Sigmoid colon (tissue), 7 donors: ENCODE results near the gene SUPT6H. TPM values are rescaled to one million over a fixed set of nuclear protein-coding genes. Genes with fewer than 3 reads are reported as not detected.

Source experiments
- DNase-seq: peaks from one replicate; pipeline ENCODE4 v3.0.0-alpha.2; 2019
- H3K27ac ChIP-seq, 4 donors: fragments of 200-600 bp; sonication (generic); one replicate each; pipeline ENCODE4 v1.5.1; 2016 to 2019; ENCODE audit warnings: mild to moderate bottlenecking in 1 of 4
- H3K27me3 ChIP-seq, 3 donors: fragments of 200-600 bp; sonication (generic); one replicate each; pipeline ENCODE4 v1.5.1; 2019; ENCODE audit warnings: mild to moderate bottlenecking in 1 of 3
- H3K36me3 ChIP-seq, 4 donors: fragments of 200-600 bp; sonication (generic); one replicate each; pipeline ENCODE4 v1.5.1; 2016 to 2019
- H3K4me1 ChIP-seq, 4 donors: fragments of 200-600 bp; sonication (generic); one replicate each; pipeline ENCODE4 v1.5.1; 2017 to 2019
- H3K4me3 ChIP-seq, 4 donors: fragments of 200-600 bp; sonication (generic); one replicate each; pipeline ENCODE4 v1.5.1; 2017 to 2019; ENCODE audit warnings: mild to moderate bottlenecking in 2 of 4, moderate library complexity in 1 of 4
- H3K9me3 ChIP-seq, 4 donors: fragments of 200-600 bp in 3 of 4; sonication (generic) in 3 of 4; one replicate each; pipeline versions ENCODE4 v1.5.1 to v1.6.1; 2013 to 2019
- EP300 ChIP-seq, 4 donors: sonication (generic); formaldehyde crosslinking; IDR thresholded peaks; one replicate each; pipeline ENCODE4 v1.6.1; 2017; ENCODE audit warnings: antibody characterized with exemption in 4 of 4
- POLR2A ChIP-seq, 2 donors: fragments of 450-650 bp; IDR thresholded peaks; one replicate each; pipeline ENCODE4 v1.6.1; 2016; ENCODE audit warnings: antibody characterized with exemption in 2 of 2, mild to moderate bottlenecking in 2 of 2, moderate library complexity in 2 of 2
- POLR2AphosphoS5 ChIP-seq, 4 donors: sonication (generic); formaldehyde crosslinking; IDR thresholded peaks; one replicate each; pipeline ENCODE4 v1.6.1; 2017; ENCODE audit warnings: antibody characterized with exemption in 4 of 4
- WGBS, 2 donors: extraction: QIAGEN DNeasy Blood & Tissue Kit; methylation state at CpG; one replicate each; pipeline ENCODE4 v1.1.7; 2013; 5-methylcytosine and 5-hydroxymethylcytosine counted together
- intact Hi-C: fragments of 100-400 bp; cut with DNase I; formaldehyde crosslinking; loops from one replicate; pipeline ENCODE4 v1.15.1; 2023
- polyA plus RNA-seq, 3 donors: library from polyadenylated mRNA; stranded (reverse); fragments of 200-250 nt; gene quantifications; one replicate each; pipeline ENCODE4 v1.2.3, GENCODE V29; 2013
- total RNA-seq, 4 donors: library from RNA; depleted of rRNA; stranded (reverse); fragments of >200 nt; gene quantifications; one replicate each; pipeline ENCODE4 v1.1.0, GENCODE V29; 2016
- TF ChIP-seq, protein P1 (sequence below), 4 experiments: fragments of 450-650 bp in 3 of 4; fragments of 200-600 bp in 1 of 4; IDR thresholded peaks; one replicate each; pipeline ENCODE4 v1.5.1; 2016 to 2019; ENCODE audit warnings: antibody characterized with exemption in 4 of 4, mild to moderate bottlenecking in 3 of 4, moderate library complexity in 2 of 4
- donor health status: healthy with polysubstance abuse.
- donor health status: Bipolar disorder and iron deficiency.
- donor health status: healthy.

SUPT6H gene
- total and polyA plus RNA-seq, 7 donors: 12.0 to 75.6 (median 49.0) TPM

GRCh38 chr17:28675490-28675889 is 13.5 kb downstream of the SUPT6H start:
- H3K9me3 ChIP-seq: no peaks in the 10 kb centered on the region
- H3K4me1 ChIP-seq: no peaks in the 10 kb centered on the region
- H3K27ac ChIP-seq: no peak overlapping the region
- DNase-seq: no peak
- WGBS, 2 donors: 86 to 93% methylated on average over 3 of the region's 3 CpGs
- intact Hi-C loops: no loop called here
- TF ChIP-seq, protein P1, sequence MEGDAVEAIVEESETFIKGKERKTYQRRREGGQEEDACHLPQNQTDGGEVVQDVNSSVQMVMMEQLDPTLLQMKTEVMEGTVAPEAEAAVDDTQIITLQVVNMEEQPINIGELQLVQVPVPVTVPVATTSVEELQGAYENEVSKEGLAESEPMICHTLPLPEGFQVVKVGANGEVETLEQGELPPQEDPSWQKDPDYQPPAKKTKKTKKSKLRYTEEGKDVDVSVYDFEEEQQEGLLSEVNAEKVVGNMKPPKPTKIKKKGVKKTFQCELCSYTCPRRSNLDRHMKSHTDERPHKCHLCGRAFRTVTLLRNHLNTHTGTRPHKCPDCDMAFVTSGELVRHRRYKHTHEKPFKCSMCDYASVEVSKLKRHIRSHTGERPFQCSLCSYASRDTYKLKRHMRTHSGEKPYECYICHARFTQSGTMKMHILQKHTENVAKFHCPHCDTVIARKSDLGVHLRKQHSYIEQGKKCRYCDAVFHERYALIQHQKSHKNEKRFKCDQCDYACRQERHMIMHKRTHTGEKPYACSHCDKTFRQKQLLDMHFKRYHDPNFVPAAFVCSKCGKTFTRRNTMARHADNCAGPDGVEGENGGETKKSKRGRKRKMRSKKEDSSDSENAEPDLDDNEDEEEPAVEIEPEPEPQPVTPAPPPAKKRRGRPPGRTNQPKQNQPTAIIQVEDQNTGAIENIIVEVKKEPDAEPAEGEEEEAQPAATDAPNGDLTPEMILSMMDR (IDR thresholded peaks at IDR 0.05): no peak
- no peak for TF ChIP-seq POLR2AphosphoS5 (IDR thresholded peaks at IDR 0.05)
- TF ChIP-seq EP300 (IDR thresholded peaks at IDR 0.05): no peak
- no peak for TF ChIP-seq POLR2A (IDR thresholded peaks at IDR 0.05)
- H3K27me3 ChIP-seq: no peaks in the 10 kb centered on the region
- no peak overlapping the region for H3K4me3 ChIP-seq
- H3K36me3 ChIP-seq: peaks cover 79 to 100% (median 99%) of the 10 kb centered on the region in 4 donors

DNA sequence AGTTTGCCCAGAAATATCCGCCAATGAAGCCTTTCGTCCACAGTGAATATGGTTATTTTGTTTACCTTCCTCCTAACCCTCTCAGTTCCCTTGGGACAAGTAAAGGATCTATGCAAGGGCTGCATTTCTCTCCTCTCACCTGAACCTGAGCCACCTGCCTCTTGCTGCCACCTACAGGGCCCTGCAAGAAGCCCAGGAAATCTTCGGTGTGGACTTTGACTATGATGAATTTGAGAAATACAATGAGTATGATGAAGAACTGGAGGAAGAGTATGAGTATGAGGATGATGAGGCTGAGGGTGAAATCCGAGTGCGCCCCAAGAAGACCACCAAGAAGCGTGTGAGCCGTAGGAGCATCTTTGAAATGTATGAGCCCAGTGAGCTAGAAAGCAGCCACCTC is 14.0 kb downstream of the SUPT6H start:
- intact Hi-C loops: no loop called here
- Histone ChIP-seq H3K36me3 (peaks cover 80 to 100% (median 99%) of the 10 kb centered on the region in 4 donors), H3K9me3 (no peaks in the 10 kb centered on the region), H3K4me3 (no peak overlapping the region), H3K27ac (no peak overlapping the region), H3K4me1 (no peaks in the 10 kb centered on the region), H3K27me3 (no peaks in the 10 kb centered on the region)
- WGBS, 2 donors: 68 to 84% methylated on average over 7 of the region's 7 CpGs
- no peak for DNase-seq
- no peak for TF ChIP-seq EP300 (IDR thresholded peaks at IDR 0.05)
- TF ChIP-seq POLR2AphosphoS5 (IDR thresholded peaks at IDR 0.05): no peak
- TF ChIP-seq, protein P1 (IDR thresholded peaks at IDR 0.05): no peak
- no peak for TF ChIP-seq POLR2A (IDR thresholded peaks at IDR 0.05)

DNA sequence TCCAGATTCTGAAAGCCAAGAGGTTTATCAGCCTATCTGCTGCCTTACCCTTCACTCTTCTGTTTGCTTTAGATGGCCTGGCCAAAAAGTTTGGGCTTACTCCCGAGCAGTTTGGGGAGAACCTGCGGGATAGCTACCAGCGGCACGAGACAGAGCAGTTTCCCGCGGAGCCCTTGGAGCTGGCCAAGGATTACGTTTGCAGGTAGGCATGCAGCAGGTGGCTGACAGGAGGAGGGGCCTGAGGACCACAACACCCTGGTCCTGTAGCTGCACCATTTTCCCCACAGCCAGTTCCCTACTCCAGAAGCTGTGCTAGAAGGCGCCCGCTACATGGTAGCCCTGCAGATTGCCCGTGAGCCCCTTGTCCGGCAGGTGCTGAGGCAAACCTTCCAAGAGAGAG is 20.6 kb downstream of the SUPT6H start:
- TF ChIP-seq POLR2A (IDR thresholded peaks at IDR 0.05) (no peak), POLR2AphosphoS5 (IDR thresholded peaks at IDR 0.05) (no peak), EP300 (IDR thresholded peaks at IDR 0.05) (no peak)
- TF ChIP-seq, protein P1 (IDR thresholded peaks at IDR 0.05): no peak
- Histone ChIP-seq H3K9me3 (no peaks in the 10 kb centered on the region), H3K4me1 (peaks cover 0 to 4% (median 2%) of the 10 kb centered on the region in 4 donors), H3K27me3 (no peaks in the 10 kb centered on the region), H3K36me3 (peaks cover 87 to 100% (median 96%) of the 10 kb centered on the region in 4 donors), H3K27ac (no peak overlapping the region), H3K4me3 (no peak overlapping the region)
- WGBS, 2 donors: 93 to 96% methylated on average over 11 of the region's 11 CpGs
- DNase-seq: no peak
- intact Hi-C loops: no loop called here

- TF ChIP-seq POLR2AphosphoS5 (IDR thresholded peaks at IDR 0.05) (peak in 2 of 4 donors; percentile 42 to 55), POLR2A (IDR thresholded peaks at IDR 0.05) (no peak)
- no peak overlapping the region for H3K4me3 ChIP-seq
- peak; percentile 79 for DNase-seq
- H3K36me3 ChIP-seq: peaks cover 88 to 100% (median 96%) of the 10 kb centered on the region in 4 donors
- H3K4me1 ChIP-seq: peaks cover 0 to 4% (median 2%) of the 10 kb centered on the region in 4 donors
- WGBS, 2 donors: 40 to 60% methylated on average over 3 of the region's 3 CpGs
- intact Hi-C loops: no loop called here
- no peaks in the 10 kb centered on the region for H3K27me3 ChIP-seq
- H3K27ac ChIP-seq: peak overlapping the region in 1 of 4 donors; percentile 25
- no peaks in the 10 kb centered on the region for H3K9me3 ChIP-seq
Measured at GRCh38 chr17:28684963-28685362, 23.0 kb downstream of the SUPT6H start.

- H3K9me3 ChIP-seq: no peaks in the 10 kb centered on the region
- WGBS, 2 donors: 88 to 95% methylated on average over 5 of the region's 5 CpGs
- intact Hi-C loops: no loop called here
- DNase-seq: no peak
- no peak for TF ChIP-seq POLR2AphosphoS5 (IDR thresholded peaks at IDR 0.05)
- no peak for TF ChIP-seq POLR2A (IDR thresholded peaks at IDR 0.05)
- TF ChIP-seq, protein P1 (IDR thresholded peaks at IDR 0.05): no peak
- no peak for TF ChIP-seq EP300 (IDR thresholded peaks at IDR 0.05)
- H3K27me3 ChIP-seq: no peaks in the 10 kb centered on the region
- H3K4me1 ChIP-seq: peaks cover 0 to 4% (median 2%) of the 10 kb centered on the region in 4 donors
- H3K27ac ChIP-seq: peak overlapping the region in 1 of 4 donors; percentile 25
- peaks cover 88 to 100% (median 97%) of the 10 kb centered on the region in 4 donors for H3K36me3 ChIP-seq
- no peak overlapping the region for H3K4me3 ChIP-seq
Measured at GRCh38 chr17:28685366-28685765, 23.4 kb downstream of the SUPT6H start.
